DND-41 (cell line): Measurements from ENCODE around the gene DNASE1L2.

Experiments used
- CTCF ChIP-seq: IDR thresholded peaks from 2 replicates; pipeline ENCODE4 v1.5.1; 2012; ENCODE audit warnings: borderline replicate concordance, low read length, moderate library complexity, mild to moderate bottlenecking; ENCODE audit not compliant: poor library complexity, severe bottlenecking; ENCODE audit errors: extremely low read depth
- EZH2 ChIP-seq: IDR thresholded peaks from 3 replicates; pipeline ENCODE4 v1.6.1; 2012; ENCODE audit warnings: borderline replicate concordance, low read depth, mild to moderate bottlenecking, moderate library complexity, low read length, inconsistent platforms; ENCODE audit not compliant: severe bottlenecking

- TF ChIP-seq CTCF (no peak), EZH2 (no peak)
Observed at GRCh38 chr16:2273484-2273883, 37.2 kb downstream of the DNASE1L2 start.
